Astrocyte of the spinal cord (primary cell): ENCODE data around the gene ETV4.
"Not testable (repeated sequence)": the region's sequence is repeated elsewhere in the genome, so short reads cannot be mapped to it uniquely, and the experiment has no call there.

Source experiments
- DNase-seq: peaks from one replicate; pipeline ENCODE4 v3.0.0; 2011; ENCODE audit warnings: low read depth, low spot score
- H3K4me3 ChIP-seq: 2 replicates; pipeline ENCODE4 v1.5.1; 2011; ENCODE audit warnings: low read depth, mild to moderate bottlenecking, low read length, moderate library complexity
- in situ Hi-C: cut with HindIII; loops from 2 replicates; pipeline ENCODE4 v1.10.0; 2017; ENCODE audit warnings: low sequenced_read_pairs
- TF ChIP-seq, protein P1 (sequence below): IDR thresholded peaks from 2 replicates; pipeline ENCODE4 v1.5.1; 2012; ENCODE audit warnings: low read depth, mild to moderate bottlenecking, low read length, inconsistent platforms

The ETV4 gene

DNA sequence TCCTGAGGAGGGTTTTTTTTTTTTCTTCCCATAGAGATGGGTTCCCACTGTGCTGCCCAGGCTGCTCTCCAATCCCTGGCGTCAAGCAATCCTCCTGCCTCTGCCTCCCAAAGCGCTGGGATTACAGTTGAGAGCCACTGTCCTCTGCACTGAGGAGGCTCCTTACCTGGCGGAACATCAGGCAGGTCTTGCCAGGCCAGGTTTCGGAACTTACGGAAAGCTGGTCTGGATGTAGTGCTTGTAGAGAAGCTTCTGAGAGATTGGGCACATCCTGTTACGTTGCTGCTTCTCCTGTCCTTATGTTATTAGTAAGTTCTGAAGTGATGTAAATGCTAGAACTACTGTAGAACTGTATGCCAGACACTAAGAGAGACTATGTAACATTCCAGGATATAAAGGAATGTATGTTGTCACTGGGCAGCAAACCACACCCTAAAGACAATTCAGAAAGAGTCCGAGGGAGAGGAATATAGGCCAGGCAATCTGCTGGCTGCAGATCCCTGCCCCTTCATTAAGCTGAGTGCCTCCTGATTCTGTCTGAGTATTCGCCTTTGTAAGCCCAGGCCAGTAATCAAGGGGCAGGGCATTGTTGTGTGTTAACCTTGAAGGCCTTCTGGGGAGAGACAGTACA is 21.1 kb downstream of the ETV4 start:
- DNase-seq, result peak; percentile 33
- TF ChIP-seq, protein P1, sequence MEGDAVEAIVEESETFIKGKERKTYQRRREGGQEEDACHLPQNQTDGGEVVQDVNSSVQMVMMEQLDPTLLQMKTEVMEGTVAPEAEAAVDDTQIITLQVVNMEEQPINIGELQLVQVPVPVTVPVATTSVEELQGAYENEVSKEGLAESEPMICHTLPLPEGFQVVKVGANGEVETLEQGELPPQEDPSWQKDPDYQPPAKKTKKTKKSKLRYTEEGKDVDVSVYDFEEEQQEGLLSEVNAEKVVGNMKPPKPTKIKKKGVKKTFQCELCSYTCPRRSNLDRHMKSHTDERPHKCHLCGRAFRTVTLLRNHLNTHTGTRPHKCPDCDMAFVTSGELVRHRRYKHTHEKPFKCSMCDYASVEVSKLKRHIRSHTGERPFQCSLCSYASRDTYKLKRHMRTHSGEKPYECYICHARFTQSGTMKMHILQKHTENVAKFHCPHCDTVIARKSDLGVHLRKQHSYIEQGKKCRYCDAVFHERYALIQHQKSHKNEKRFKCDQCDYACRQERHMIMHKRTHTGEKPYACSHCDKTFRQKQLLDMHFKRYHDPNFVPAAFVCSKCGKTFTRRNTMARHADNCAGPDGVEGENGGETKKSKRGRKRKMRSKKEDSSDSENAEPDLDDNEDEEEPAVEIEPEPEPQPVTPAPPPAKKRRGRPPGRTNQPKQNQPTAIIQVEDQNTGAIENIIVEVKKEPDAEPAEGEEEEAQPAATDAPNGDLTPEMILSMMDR, result no peak
- in situ Hi-C loops, result no loop called here
- no peak overlapping the region for H3K4me3 ChIP-seq

DNA sequence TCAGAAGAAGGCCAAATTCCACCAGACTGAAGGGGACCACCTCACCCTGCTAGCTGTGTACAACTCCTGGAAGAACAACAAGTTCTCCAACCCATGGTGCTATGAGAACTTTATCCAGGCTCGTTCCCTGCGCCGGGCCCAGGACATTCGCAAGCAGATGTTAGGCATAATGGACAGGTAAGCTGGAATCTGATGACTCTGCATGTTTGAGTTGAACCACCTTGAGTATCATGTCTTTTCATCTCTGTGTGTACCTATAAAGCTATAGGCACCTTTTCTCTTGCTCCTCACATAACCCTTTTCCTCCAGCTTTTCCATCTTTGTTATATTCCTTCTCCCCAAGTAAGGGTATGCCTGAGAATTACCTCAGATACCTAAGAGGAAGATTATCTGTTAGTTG is 24.8 kb downstream of the ETV4 start:
- DNase-seq, result no peak
- in situ Hi-C loops, result no loop called here
- no peak overlapping the region for H3K4me3 ChIP-seq
- TF ChIP-seq, protein P1, result no peak

DNA sequence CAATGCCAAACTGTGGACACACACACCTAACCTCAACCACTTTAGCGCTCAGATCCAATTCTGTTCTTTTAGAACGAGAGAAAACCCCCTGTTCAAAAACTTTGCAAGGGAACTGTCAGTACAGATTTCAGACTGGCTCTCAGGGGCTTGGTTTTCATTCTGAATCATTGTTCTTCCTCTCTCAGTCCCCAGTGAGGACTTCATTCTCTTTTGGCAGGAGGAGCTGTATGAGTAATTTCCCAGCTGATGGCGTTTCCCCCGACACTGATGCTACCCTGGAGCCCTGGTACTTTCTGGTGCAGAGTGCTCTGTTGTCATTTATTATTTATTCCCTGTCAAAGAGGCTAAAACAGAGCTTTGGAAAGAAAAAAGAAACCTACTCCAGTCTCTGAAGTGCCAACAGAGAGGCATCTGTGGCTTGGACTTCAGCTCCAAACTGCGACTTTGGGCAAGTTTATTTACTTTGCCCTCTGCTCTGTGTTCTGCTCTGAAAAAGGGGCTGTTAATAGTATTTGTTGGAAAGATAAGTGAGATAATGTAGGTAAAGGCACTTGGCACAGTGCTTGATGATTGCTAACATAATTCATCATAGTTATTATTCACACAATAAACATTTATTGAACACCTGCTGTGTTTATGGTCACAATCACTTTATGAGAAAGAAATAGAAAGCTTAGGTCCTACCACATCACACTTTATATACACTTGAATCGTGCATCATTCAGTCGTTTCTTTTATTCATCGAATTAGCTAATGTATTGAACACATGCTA is 28.3 kb downstream of the ETV4 start:
- peak; percentile 58 for DNase-seq
- TF ChIP-seq, protein P1, result no peak
- H3K4me3 ChIP-seq, result no peak overlapping the region
- in situ Hi-C loops, result no loop called here

DNA sequence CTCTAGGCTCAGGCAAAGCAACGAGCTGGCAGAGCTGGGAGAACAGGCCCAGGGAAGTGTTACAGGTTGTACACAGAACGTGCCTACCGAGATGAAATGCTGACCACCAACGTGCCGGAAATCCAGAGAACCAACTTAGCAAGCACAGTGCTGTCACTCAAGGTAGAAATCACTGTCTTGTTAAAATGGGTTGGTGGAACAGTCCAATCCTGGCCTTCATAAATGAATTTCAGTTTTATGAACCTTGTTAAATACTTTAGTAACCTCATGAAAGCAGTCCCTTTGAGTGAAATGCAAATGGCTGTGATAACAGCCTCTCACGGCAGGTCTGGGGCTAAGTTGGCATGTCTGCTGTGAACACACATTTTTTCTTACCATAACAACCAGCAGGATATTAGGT is 29.0 kb downstream of the ETV4 start:
- TF ChIP-seq, protein P1, result no peak
- DNase-seq, result no peak
- H3K4me3 ChIP-seq, result no peak overlapping the region
- in situ Hi-C loops, result no loop called here

DNA sequence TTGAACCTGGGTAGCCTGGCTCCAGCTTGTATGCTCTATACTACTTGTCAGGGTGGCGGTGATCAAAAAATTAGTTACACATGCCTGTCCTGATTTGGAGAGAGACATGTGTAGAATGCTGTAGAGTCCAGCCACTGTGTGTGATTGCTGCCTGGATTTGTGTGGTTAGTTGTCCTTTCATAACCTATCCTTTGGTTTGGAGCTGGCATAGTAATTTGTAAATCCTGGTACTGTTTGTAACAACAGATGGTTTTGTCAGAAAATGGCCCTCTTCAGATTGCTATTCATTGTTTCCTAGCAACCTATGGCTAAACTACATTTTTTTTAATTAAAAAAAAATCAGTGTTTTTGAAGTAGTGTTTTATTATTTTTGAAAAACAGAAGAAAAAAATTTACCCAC is 30.5 kb downstream of the ETV4 start:
- TF ChIP-seq, protein P1, result no peak
- H3K4me3 ChIP-seq, result no peak overlapping the region
- no peak for DNase-seq
- in situ Hi-C loops, result no loop called here

DNA sequence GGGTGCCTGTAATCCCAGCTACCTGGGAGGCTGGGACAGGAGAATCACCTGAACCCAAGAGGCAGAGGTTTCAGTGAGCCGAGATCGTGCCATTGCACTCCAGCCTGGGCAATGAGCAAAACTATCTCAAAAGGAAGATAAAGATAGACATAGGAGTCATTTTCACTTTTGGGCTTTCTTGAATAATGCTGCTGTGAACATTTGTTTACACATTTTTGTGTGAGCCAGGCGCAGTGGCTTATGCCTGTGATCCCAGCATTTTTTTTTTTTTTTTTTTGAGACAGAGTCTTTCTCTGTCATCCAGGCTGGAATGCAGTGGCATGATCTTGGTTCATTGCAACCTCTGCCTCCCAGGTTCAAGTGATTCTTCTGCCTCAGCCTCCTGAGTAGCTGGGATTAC is 34.9 kb downstream of the ETV4 start:
- DNase-seq, in situ Hi-C loops, H3K4me3 ChIP-seq: not testable (repeated sequence)

DNA sequence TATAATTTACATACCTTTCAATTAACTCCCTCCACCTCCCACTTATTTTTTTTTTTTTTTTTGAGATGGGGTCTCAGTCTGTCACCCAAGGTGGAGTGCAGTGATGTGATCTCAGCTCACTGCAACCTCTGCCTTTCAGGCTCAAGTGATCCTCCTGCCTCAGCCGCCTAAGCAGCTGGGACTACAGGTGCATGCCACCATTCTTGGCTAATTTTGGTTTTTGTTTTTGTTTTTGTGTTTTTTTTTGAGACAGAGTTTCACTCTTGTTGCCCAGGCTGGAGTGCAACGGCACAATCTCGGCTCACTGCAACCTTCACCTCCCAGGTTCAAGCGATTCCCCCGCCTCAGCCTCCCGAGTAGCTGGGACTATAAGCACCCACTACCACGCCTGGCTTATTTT is 36.7 kb downstream of the ETV4 start:
- in situ Hi-C loops, H3K4me3 ChIP-seq, DNase-seq: not testable (repeated sequence)
